SU-DHL-6 (cell line): Measurements from ENCODE around the gene DAP3.
A peak's percentile ranks its signal among the peaks of the same experiment; 100 is the strongest.

Source experiments
- H2AFZ ChIP-seq: fragments of 200-600 bp; sonication (generic); 2 replicates; pipeline ENCODE4 v1.6.1; 2014; ENCODE audit warnings: low read depth, mild to moderate bottlenecking, moderate library complexity, mixed read lengths, antibody characterized with exemption, low read length; ENCODE audit not compliant: severe bottlenecking
- H3F3A ChIP-seq: fragments of 200-600 bp; shearing (Covaris generic); 2 replicates; pipeline ENCODE4 v1.6.0; 2016; ENCODE audit warnings: antibody characterized with exemption, mild to moderate bottlenecking; ENCODE audit not compliant: insufficient read depth
- H3K27ac ChIP-seq: fragments of 200-600 bp; sonication (generic); 2 replicates; pipeline ENCODE4 v1.5.1; 2016; ENCODE audit warnings: low read depth, mild to moderate bottlenecking, low read length, moderate library complexity, mixed read lengths
- H3K27me3 ChIP-seq: fragments of 200-600 bp; sonication (generic), shearing (Covaris generic); 2 replicates; pipeline ENCODE4 v1.6.0; 2014; ENCODE audit warnings: mild to moderate bottlenecking, low read length
- H3K36me3 ChIP-seq: fragments of 200-600 bp; sonication (generic); 2 replicates; pipeline ENCODE4 v1.6.1; 2014; ENCODE audit warnings: mild to moderate bottlenecking, low read length, mixed read lengths
- H3K4me2 ChIP-seq: fragments of 300-600, 200-600 bp; shearing (Covaris generic), sonication (generic); 2 replicates; pipeline ENCODE4 v1.6.0; 2014; ENCODE audit warnings: low read length, low read depth, mild to moderate bottlenecking; ENCODE audit not compliant: poor library complexity, severe bottlenecking
- H3K4me3 ChIP-seq: fragments of 200-600 bp; sonication (generic); 2 replicates; pipeline ENCODE4 v1.5.1; 2014; ENCODE audit warnings: antibody characterized with exemption, low read length, mild to moderate bottlenecking, mixed read lengths; ENCODE audit not compliant: insufficient read depth, poor library complexity, severe bottlenecking
- H3K79me2 ChIP-seq: fragments of 200-600 bp; sonication (generic); 2 replicates; pipeline ENCODE4 v1.6.1; 2014; ENCODE audit warnings: mild to moderate bottlenecking, low read length, moderate library complexity; ENCODE audit not compliant: insufficient read depth
- H3K9ac ChIP-seq: fragments of 200-600 bp; sonication (generic); 2 replicates; pipeline ENCODE4 v1.7.0; 2014; ENCODE audit warnings: mild to moderate bottlenecking, low read length
- H3K9me2 ChIP-seq: fragments of 200-600 bp; sonication (generic); replicated peaks from 2 replicates; pipeline ENCODE4 v1.6.1; 2014; ENCODE audit warnings: low read length; ENCODE audit not compliant: insufficient read depth
- H3K9me3 ChIP-seq: fragments of 200-600 bp; sonication (generic); 2 replicates; pipeline ENCODE4 v1.6.1; 2014; ENCODE audit warnings: low read length, mixed read lengths; ENCODE audit not compliant: insufficient read depth
- H4K20me1 ChIP-seq: fragments of 200-600 bp; sonication (generic); 2 replicates; pipeline ENCODE4 v1.6.1; 2014; ENCODE audit warnings: low read depth, mild to moderate bottlenecking, antibody characterized with exemption, low read length, moderate library complexity, mixed read lengths
- CTCF ChIP-seq: fragments of 200-600 bp; sonication (generic); IDR thresholded peaks from one replicate; pipeline ENCODE4 v1.5.1; 2017; ENCODE audit warnings: antibody characterized with exemption, mild to moderate bottlenecking, low read length, moderate library complexity; ENCODE audit not compliant: insufficient read depth, poor library complexity, severe bottlenecking
- EZH2phosphoT487 ChIP-seq: fragments of 200-600 bp; sonication (generic), shearing (Covaris generic); conservative IDR thresholded peaks from 2 replicates; pipeline ENCODE4 v1.6.1; 2018; ENCODE audit warnings: mild to moderate bottlenecking, antibody characterized with exemption, low read length, moderate library complexity, mixed read lengths

DAP3 gene

DNA sequence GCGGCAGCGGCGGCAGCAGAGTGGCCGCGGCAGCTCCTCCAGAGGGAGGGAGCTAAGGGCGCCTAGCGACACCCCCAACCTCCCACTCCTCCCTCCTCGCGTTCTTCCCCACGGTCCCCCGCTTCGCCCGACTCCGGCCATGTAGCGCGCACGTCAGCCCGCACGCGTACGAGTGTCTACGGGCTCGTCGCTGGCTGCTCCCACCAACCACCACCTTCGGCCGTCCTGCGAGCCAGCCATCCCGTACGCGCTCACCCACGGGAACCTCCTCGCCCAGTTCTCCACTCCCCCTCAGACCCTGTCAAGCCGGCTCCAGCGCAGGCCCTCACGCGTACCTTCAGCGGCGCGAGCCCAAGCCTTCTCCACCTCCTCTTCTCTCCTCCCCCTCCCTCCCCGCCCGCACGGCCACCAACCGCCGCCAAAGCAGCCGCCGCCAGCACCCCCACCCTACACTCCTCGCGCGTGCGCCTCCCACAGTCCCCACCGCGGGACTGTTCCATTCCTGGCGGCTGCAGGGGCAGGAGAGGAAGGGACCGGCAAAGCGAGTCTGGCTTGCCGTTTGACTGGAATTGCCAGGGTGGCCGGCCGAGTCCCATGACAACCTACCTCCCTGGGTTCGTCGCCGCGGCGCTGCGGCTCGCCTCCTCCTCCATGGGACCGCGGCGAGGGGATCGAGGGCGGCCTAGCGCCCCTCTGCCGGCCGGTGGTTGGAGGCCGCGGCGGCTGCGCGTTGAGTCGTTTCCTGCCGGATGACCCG lies 389 bp upstream of the DAP3 start, which contains the start of gene YY1AP1:
Gene YY1AP1, minus strand, starts transcription at position 451 of the 757 bp plus-strand sequence. CDS start 8,338 bp downstream, outside the sequence.
- Histone ChIP-seq H3K4me2 (peak within 1 kb of the TSS; percentile 61), H3K9me2 (no peaks in the 10 kb centered on the region), H2AFZ (peak within 1 kb of the TSS; percentile 93), H4K20me1 (peaks cover 8% of the 10 kb centered on the region; the same call in 1 of the 2 replicates), H3K9ac (peak within 1 kb of the TSS; percentile 98), H3K79me2 (peaks cover 92% of the 10 kb centered on the region), H3K27me3 (no peaks in the 10 kb centered on the region), H3F3A (peaks cover 5% of the 10 kb centered on the region; the same call in 1 of the 2 replicates), H3K27ac (peak within 1 kb of the TSS; percentile 82), H3K4me3 (peak within 1 kb of the TSS; percentile 98), H3K9me3 (peaks cover 15% of the 10 kb centered on the region; the same call in 1 of the 2 replicates), H3K36me3 (peaks cover 29% of the 10 kb centered on the region)
- no peak for TF ChIP-seq CTCF
- TF ChIP-seq EZH2phosphoT487 = no peak

DNA sequence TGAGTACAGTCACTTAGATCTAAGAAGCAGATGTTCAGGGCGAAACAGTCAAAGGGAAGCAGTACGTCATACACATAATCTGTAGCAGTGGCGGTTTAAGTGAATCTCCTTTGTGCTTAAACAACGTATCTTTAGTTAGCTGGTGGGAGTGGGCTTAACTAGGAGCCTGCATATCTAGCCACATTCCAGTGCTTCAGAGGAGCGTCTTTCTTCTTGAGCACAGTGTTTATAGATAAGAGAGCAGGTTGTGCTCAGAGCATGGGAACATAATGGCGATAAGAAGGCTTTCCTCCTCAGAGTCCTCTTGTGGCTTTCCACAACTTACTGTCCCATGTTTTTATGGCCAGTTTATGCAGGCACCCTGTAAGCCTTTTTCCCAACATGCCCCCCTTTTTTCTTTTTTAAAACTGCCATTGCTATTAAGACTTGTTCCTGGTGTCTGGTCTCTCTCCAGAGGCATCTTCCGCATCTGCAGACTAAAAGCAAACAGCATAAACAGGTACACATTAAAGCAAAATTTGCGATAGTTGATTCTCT lies 3.2 kb downstream of the DAP3 start:
- H3K4me2 ChIP-seq = no peak overlapping the region
- H3K4me3 ChIP-seq = no peak overlapping the region
- no peak overlapping the region for H3K9ac ChIP-seq
- H3K79me2 ChIP-seq = peaks cover 92% of the 10 kb centered on the region
- no peaks in the 10 kb centered on the region for H3K9me2 ChIP-seq
- peaks cover 23% of the 10 kb centered on the region for H3K36me3 ChIP-seq
- no peaks in the 10 kb centered on the region for H3F3A ChIP-seq
- peaks cover 15% of the 10 kb centered on the region; the same call in 1 of the 2 replicates for H3K9me3 ChIP-seq
- no peak for TF ChIP-seq CTCF
- no peak for TF ChIP-seq EZH2phosphoT487
- no peak overlapping the region for H2AFZ ChIP-seq
- H4K20me1 ChIP-seq = peaks cover 12% of the 10 kb centered on the region; the same call in 1 of the 2 replicates
- H3K27ac ChIP-seq = no peak overlapping the region
- no peaks in the 10 kb centered on the region for H3K27me3 ChIP-seq

DNA sequence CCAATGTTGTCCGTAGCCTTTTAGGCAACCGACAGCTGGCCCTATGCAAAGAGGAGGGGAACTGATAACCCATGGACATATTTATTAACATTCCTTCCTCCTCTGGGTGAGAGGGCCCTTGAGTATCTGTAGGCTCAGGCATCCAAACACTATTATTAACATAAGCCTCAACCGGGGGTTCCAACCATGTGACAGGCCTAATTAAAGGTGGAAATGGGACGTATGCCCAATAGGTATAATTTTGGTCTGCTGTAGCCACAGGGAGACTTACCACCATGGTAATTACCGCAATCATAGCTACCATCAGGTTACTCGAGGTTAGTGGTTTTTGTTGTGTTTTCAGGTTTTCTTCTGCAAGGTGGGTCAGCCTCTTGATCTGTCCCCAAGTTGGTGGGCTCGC lies 5.3 kb downstream of the DAP3 start:
- Histone ChIP-seq H3K36me3 (peaks cover 23% of the 10 kb centered on the region), H3K79me2 (peaks cover 100% of the 10 kb centered on the region), H3F3A (no peaks in the 10 kb centered on the region), H3K9me3 (peaks cover 15% of the 10 kb centered on the region; the same call in 1 of the 2 replicates), H2AFZ (no peak overlapping the region), H3K4me2 (no peak overlapping the region), H4K20me1 (peaks cover 12% of the 10 kb centered on the region; the same call in 1 of the 2 replicates), H3K27me3 (no peaks in the 10 kb centered on the region), H3K27ac (no peak overlapping the region), H3K4me3 (no peak overlapping the region), H3K9ac (no peak overlapping the region), H3K9me2 (no peaks in the 10 kb centered on the region)
- TF ChIP-seq CTCF (no peak), EZH2phosphoT487 (no peak)
